ENCODE measurements around the gene FAM83G. TPM values are rescaled to one million over a fixed set of nuclear protein-coding genes. Genes with fewer than 3 reads are reported as not detected.

The FAM83G gene
- total RNA-seq, 3 donors from 2014 or later, result 18.9 to 40.4 (median 29.1) TPM

DNA sequence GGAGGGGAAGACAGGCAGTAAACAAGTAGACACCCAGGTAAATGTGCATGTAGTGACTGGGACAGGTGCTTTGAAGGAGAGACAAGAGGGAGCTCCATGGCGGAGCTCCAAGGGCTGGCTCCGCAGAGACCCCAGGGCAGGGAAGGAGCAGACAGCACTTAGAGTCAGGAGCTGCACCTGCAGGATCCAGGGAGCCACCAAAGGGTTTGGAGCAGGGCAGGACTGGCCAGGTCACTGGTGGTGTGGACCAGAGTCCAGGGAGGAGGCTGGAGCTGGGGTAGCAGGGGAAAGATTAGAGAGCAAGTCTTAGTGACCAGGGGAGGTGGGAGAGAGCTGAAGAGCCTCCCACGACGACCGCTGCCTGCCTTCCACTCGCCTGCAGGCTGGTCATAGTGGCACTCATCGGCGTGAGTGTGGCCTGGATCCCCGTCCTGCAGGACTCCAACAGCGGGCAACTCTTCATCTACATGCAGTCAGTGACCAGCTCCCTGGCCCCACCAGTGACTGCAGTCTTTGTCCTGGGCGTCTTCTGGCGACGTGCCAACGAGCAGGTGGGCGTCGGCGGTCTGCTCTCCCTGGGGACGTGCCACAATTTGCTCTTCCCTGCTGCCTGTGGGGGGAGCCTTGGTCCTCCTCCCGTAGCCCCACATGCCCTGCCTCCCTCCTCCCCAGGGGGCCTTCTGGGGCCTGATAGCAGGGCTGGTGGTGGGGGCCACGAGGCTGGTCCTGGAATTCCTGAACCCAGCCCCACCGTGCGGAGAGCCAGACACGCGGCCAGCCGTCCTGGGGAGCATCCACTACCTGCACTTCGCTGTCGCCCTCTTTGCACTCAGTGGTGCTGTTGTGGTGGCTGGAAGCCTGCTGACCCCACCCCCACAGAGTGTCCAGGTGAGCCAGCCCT is 14.7 kb upstream of the FAM83G start:
- H3K4me1 ChIP-seq (ENCODE audit: low read depth), result no peaks in the 10 kb centered on the region
- no peak overlapping the region for H3K4me3 ChIP-seq
- no peaks in the 10 kb centered on the region for H3K9me3 ChIP-seq
- no peaks in the 10 kb centered on the region for H3K36me3 ChIP-seq (ENCODE audit: low read depth)
- TF ChIP-seq, protein P1, sequence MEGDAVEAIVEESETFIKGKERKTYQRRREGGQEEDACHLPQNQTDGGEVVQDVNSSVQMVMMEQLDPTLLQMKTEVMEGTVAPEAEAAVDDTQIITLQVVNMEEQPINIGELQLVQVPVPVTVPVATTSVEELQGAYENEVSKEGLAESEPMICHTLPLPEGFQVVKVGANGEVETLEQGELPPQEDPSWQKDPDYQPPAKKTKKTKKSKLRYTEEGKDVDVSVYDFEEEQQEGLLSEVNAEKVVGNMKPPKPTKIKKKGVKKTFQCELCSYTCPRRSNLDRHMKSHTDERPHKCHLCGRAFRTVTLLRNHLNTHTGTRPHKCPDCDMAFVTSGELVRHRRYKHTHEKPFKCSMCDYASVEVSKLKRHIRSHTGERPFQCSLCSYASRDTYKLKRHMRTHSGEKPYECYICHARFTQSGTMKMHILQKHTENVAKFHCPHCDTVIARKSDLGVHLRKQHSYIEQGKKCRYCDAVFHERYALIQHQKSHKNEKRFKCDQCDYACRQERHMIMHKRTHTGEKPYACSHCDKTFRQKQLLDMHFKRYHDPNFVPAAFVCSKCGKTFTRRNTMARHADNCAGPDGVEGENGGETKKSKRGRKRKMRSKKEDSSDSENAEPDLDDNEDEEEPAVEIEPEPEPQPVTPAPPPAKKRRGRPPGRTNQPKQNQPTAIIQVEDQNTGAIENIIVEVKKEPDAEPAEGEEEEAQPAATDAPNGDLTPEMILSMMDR (IDR thresholded peaks at IDR 0.05), result no peak
- intact Hi-C loops (cut with DNase I, micrococcal nuclease), result no loop called here
- no peak for ATAC-seq
- DNase-seq, result peak in 2 of 3 donors; percentile 24 to 47

DNA sequence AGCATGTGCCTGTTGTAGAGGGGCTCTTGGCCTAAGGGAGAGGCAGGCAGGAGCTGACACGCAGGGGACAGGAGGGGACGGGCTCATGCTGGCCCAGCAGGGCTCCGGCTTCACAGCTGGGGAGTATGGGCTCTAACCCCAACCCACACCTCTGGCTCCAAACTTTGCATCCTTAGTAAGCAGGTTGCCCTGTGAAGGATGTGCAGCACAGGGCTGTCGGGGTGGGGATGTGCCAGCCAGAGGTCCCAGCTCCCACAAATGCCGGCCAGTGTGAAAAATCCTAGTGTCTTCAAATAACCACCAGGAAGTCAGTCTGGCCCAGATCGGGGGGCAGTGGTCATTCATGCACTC is 14.0 kb upstream of the FAM83G start:
- TF ChIP-seq, protein P1 (IDR thresholded peaks at IDR 0.05), result no peak
- DNase-seq (peak in 2 of 3 donors; percentile 21 to 31), ATAC-seq (no peak)
- Histone ChIP-seq H3K4me3 (no peak overlapping the region), H3K4me1 (ENCODE audit: low read depth) (no peaks in the 10 kb centered on the region), H3K36me3 (ENCODE audit: low read depth) (no peaks in the 10 kb centered on the region), H3K9me3 (no peaks in the 10 kb centered on the region)
- intact Hi-C loops (cut with DNase I, micrococcal nuclease), result no loop called here

DNA sequence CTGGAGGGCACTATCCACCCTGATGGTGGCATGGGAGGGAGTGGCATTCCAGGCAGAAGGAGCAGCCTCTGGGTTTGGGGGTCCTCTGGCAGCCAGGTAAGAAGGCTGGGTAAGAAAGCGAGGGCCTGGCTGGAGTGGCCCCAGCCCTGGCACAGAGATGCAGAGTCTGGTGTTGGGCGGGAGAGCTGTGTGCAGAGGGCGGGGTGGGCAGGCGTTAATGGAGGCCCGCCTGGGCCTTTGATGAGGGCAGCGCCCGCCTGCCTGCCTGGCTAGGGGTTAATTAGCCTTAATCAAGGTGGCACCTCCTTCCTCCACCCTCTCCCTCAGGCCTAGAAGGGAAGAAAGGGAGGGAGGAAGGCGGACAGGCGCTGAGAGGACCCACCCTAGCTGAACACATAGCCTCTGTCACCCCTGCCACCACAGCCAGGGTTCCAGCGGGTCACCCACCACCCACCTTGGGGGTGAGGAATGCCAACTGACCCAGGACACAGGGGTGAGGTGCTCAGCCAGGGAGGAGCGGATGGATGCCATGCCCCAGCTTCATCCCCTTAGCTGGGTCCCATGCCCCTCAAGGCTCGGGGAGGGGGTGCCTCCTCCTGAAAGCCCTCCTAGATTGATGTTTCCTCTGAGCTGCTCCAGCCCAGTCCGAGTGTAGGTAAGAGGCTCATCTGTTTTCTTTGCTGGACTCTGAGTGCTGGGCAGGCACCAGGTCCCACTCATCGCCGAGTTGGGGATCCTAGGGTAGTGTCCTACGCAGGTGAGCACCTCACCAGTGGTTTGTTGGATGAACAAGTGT is 13.4 kb upstream of the FAM83G start:
- no peaks in the 10 kb centered on the region for H3K4me1 ChIP-seq (ENCODE audit: low read depth)
- peak; percentile 51 to 61 (median 53) for DNase-seq
- H3K36me3 ChIP-seq (ENCODE audit: low read depth), result no peaks in the 10 kb centered on the region
- intact Hi-C loops (cut with DNase I, micrococcal nuclease), result no loop called here
- ATAC-seq, result peak; percentile 65
- TF ChIP-seq, protein P1 (IDR thresholded peaks at IDR 0.05), result no peak
- no peak overlapping the region for H3K4me3 ChIP-seq
- no peaks in the 10 kb centered on the region for H3K9me3 ChIP-seq

DNA sequence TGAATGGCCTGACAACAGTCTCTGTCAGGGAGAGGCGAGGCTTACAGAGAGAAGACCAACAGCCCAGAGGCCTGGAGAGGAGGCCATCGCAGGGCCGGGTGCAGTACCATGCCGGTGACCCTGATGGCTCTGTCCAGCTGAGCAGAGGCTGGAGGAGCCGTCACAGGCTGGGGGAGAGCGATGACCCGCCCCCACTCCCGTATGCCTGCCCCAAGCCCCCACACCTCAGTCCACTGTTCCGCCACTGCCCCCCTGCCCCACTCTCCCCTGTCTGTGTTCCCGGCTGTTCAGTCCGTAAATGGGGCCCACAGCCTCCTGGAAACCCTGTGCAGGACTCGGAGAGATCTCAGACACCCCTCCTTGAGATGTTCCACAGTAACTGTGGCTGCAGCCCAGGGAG is 12.8 kb upstream of the FAM83G start:
- intact Hi-C loops (cut with DNase I, micrococcal nuclease), result no loop called here
- ATAC-seq (no peak), DNase-seq (peak in 2 of 3 donors; percentile 27)
- H3K4me3 ChIP-seq, result no peak overlapping the region
- H3K9me3 ChIP-seq, result no peaks in the 10 kb centered on the region
- H3K4me1 ChIP-seq (ENCODE audit: low read depth), result no peaks in the 10 kb centered on the region
- H3K36me3 ChIP-seq (ENCODE audit: low read depth), result no peaks in the 10 kb centered on the region
- TF ChIP-seq, protein P1 (IDR thresholded peaks at IDR 0.05), result no peak

DNA sequence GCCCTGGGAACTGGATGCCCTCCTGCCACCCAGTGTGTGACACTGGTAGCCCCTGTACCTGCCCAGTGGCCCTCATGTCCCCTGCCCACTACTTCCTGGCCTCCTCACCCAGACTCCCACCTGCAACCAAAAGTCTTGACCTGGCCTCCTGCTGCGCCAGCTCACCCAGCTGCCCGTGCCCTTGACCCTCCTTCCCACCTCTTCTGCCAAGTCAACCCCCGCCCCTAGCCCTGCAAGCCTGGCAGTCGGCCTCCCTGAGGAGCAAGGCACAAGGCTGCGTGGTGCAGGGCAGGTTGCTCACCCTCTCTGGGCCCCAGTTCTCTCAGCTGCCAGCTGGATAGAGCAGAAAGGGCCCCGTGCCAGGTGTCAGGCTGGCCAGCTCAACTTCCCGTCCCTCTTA is 12.3 kb upstream of the FAM83G start:
- intact Hi-C loops (cut with DNase I, micrococcal nuclease), result no loop called here
- TF ChIP-seq, protein P1 (IDR thresholded peaks at IDR 0.05), result no peak
- DNase-seq (peak in 2 of 3 donors; percentile 31 to 53), ATAC-seq (no peak)
- Histone ChIP-seq H3K9me3 (no peaks in the 10 kb centered on the region), H3K4me3 (no peak overlapping the region), H3K36me3 (ENCODE audit: low read depth) (no peaks in the 10 kb centered on the region), H3K4me1 (ENCODE audit: low read depth) (peaks cover 3% of the 10 kb centered on the region)

Data from mucosa of descending colon (tissue), 3 donors.